Jurkat, Clone E6-1 (cell line): ENCODE measurements around the gene HYAL1.

Source experiments
- DNase-seq: peaks from one replicate; pipeline ENCODE4 v3.0.0-alpha.2; 2011; ENCODE audit warnings: low read depth, low spot score
- H3K4me3 ChIP-seq: 2 replicates; pipeline ENCODE4 v1.5.1; 2011; ENCODE audit warnings: mild to moderate bottlenecking, low read length, control low read depth, moderate library complexity

HYAL1 gene

DNA sequence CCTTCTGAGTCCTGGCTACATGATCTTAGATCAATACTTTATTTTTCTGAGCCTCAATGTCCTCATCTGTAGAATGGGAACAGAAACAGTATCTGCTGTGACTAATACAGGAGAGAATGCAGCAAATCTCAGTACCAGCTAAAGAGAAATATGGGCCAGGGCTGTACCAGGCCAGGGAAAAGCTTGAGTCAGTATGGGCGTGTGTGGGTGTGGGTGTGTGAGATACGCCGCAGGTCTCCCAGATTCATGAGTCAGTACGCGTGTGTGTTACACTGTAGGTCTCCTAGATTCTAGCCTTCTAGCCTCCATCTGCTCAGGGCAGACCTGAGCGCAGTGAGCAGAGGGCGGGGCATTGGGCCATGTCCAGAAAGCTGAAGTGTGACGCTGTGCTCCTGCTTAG, 52.2 kb downstream of the HYAL1 start:
- DNase-seq = no peak
- H3K4me3 ChIP-seq = no peak overlapping the region

DNA sequence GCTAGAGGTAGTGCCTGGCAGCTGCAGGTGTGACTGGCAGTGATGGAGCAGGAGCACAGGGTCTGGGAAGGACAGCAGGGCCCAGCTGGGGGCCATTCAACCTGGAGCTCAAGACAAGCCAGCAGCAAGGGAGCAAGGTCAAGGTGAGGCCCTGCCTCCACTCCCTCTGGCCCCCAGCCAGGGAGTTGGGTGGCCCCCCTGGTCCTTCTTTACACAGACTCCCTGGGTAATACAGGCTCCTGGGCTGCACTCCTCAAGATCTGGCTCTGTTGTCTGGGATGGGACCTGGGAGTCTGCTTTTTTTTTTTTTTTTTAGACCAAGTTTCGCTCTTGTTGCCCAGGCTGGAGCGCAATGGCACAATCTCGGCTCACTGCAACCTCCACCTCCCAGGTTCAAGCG, 52.9 kb downstream of the HYAL1 start:
- DNase-seq = no peak
- no peak overlapping the region for H3K4me3 ChIP-seq
